Testis (tissue), 2 donors: Measurements from ENCODE around the gene TIAM2.

Source experiments
- CTCF ChIP-seq, 3 experiments: fragments of 450-650 bp in 2 of 3; fragments of 200-600 bp in 1 of 3; sonication (generic) in 1 of 3; IDR thresholded peaks; one replicate each; pipeline ENCODE4 v1.5.1; 2016 to 2019; ENCODE audit warnings: antibody characterized with exemption in 3 of 3, mild to moderate bottlenecking in 2 of 3, moderate library complexity in 1 of 3
- POLR2A ChIP-seq: fragments of 450-650 bp; IDR thresholded peaks from one replicate; pipeline ENCODE4 v1.6.1; 2017; ENCODE audit warnings: antibody characterized with exemption, mild to moderate bottlenecking, moderate library complexity

GRCh38 chr6:155147958-155148663 is 153.0 kb downstream of the TIAM2 start:
- no peak for TF ChIP-seq CTCF (IDR thresholded peaks at IDR 0.05)
- no peak for TF ChIP-seq POLR2A
